K562 (cell line): ENCODE data around the gene TBXA2R. TPM values are rescaled to one million over a fixed set of nuclear protein-coding genes. Genes with fewer than 3 reads are reported as not detected.
A peak's percentile ranks its signal among the peaks of the same experiment; 100 is the strongest.

Experiments used
- ATAC-seq: fragments of 200-7000 bp; cut with Tn5 transposase; 3 replicates; pipeline ENCODE4 v1.9.1; 2020; ENCODE audit warnings: moderate library complexity
- BruUV-seq: library from RNA; stranded (reverse); fragments of 400-500 nt; replicated peaks from 2 replicates; lab custom pipeline; 2021; lab: Mats Ljungman, UMichigan
- CTCF ChIA-PET: fragments of 300-600 bp; formaldehyde crosslinking; extraction: SDS; loops from one replicate; lab custom pipeline; 2021; ENCODE audit warnings: low intra/inter-chr PET ratio; lab: Yijun Ruan, JAX
- POLR2A ChIA-PET: fragments of 300-600, 350-650 bp; sonication (Branson Sonifier 250); formaldehyde crosslinking; extraction: SDS; loops from one replicate; lab custom pipeline; 2021; ENCODE audit warnings: antibody characterized with exemption, inconsistent platforms; lab: Yijun Ruan, JAX
- DNase-seq, 4 experiments: peaks; one replicate each; pipeline versions ENCODE4 v3.0.0 to v3.0.0-alpha.2; 2011 to 2018; ENCODE audit warnings: low spot score in 3 of 4, mixed read lengths in 3 of 4; ENCODE audit errors: extremely low read depth in 1 of 4
- FAIRE-seq: peaks from 2 replicates; lab custom pipeline; 2011; peaks lifted over from hg19 to GRCh38; lab: Jason Lieb, UNC
- H2AFZ ChIP-seq: 2 replicates; pipeline ENCODE4 v1.6.0; 2011; ENCODE audit warnings: low read depth, low read length, control low read depth, inconsistent platforms
- H3K27ac ChIP-seq: fragments of 200-600 bp; 3 replicates; pipeline ENCODE4 v1.8.0; 2011; ENCODE audit warnings: low read depth, mild to moderate bottlenecking, control low read depth, inconsistent platforms, low read length, moderate library complexity, mixed read lengths; ENCODE audit errors: extremely low read depth
- H3K27me3 ChIP-seq, 2 experiments: fragments of 300-600 bp in 1 of 2; 2 replicates in 1 of 2; 3 replicates in 1 of 2; pipeline versions ENCODE4 v1.6.0 to v1.8.0; 2011; ENCODE audit warnings: inconsistent platforms in 2 of 2, low read length in 2 of 2, mild to moderate bottlenecking in 1 of 2, mixed read lengths in 1 of 2, moderate library complexity in 1 of 2; ENCODE audit not compliant: control insufficient read depth in 2 of 2, insufficient read depth in 2 of 2
- H3K36me3 ChIP-seq: fragments of 300-600 bp; 3 replicates; pipeline ENCODE4 v1.8.0; 2011; ENCODE audit warnings: mild to moderate bottlenecking, low read length, inconsistent platforms; ENCODE audit not compliant: control insufficient read depth, insufficient read depth
- H3K4me1 ChIP-seq, 2 experiments: fragments of 200-600 bp in 1 of 2; replicated peaks in 1 of 2; 2 replicates in 1 of 2; 3 replicates in 1 of 2; pipeline versions ENCODE4 v1.5.1 to v1.8.0; 2011; ENCODE audit warnings: inconsistent platforms in 2 of 2, low read length in 2 of 2, mild to moderate bottlenecking in 1 of 2, mixed read lengths in 1 of 2, moderate library complexity in 1 of 2; ENCODE audit not compliant: control insufficient read depth in 2 of 2, insufficient read depth in 2 of 2
- H3K4me2 ChIP-seq: 2 replicates; pipeline ENCODE4 v1.6.1; 2011; ENCODE audit warnings: low read length, control low read depth, inconsistent platforms, mixed read lengths; ENCODE audit not compliant: insufficient read depth
- H3K4me3 ChIP-seq: fragments of 200-600 bp; sonication (generic), shearing (Covaris generic); 2 replicates; pipeline ENCODE4 v1.5.1; 2016; ENCODE audit warnings: control low read depth, inconsistent platforms
- H3K79me2 ChIP-seq: fragments of 200-600 bp; 3 replicates; pipeline ENCODE4 v1.8.0; 2011; ENCODE audit warnings: low read length, inconsistent platforms; ENCODE audit not compliant: control insufficient read depth, insufficient read depth
- H3K9ac ChIP-seq, 2 experiments: 2 replicates each; pipeline versions ENCODE4 v1.6.0 to v1.6.1; 2011; ENCODE audit warnings: low read depth in 2 of 2, low read length in 2 of 2, control low read depth in 1 of 2, inconsistent platforms in 1 of 2, mild to moderate bottlenecking in 1 of 2, mixed read lengths in 1 of 2; ENCODE audit not compliant: insufficient read depth in 1 of 2
- H3K9me1 ChIP-seq: one replicate; pipeline ENCODE4 v1.6.0; 2011; ENCODE audit warnings: inconsistent platforms, mild to moderate bottlenecking, low read length, moderate library complexity; ENCODE audit not compliant: control insufficient read depth, insufficient read depth
- H3K9me3 ChIP-seq: replicated peaks from 2 replicates; pipeline ENCODE4 v1.5.1; 2011; ENCODE audit warnings: low read depth, low read length, inconsistent platforms; ENCODE audit not compliant: control insufficient read depth, insufficient read depth
- H4K20me1 ChIP-seq: replicated peaks from 2 replicates; pipeline ENCODE4 v1.6.1; 2011; ENCODE audit warnings: low read length, inconsistent platforms, mixed read lengths; ENCODE audit not compliant: control insufficient read depth, insufficient read depth
- BCOR ChIP-seq: fragments of 450-650 bp; IDR thresholded peaks from 2 replicates; pipeline ENCODE4 v1.6.1; 2016
- CBX1 ChIP-seq: sonication (generic); IDR thresholded peaks from 2 replicates; pipeline ENCODE4 v1.6.1; 2016; ENCODE audit warnings: antibody characterized with exemption, low read depth, mild to moderate bottlenecking
- ETV6 ChIP-seq, 3 experiments: fragments of 150-350 bp in 1 of 3; sonication (generic) in 1 of 3; formaldehyde crosslinking in 1 of 3; IDR thresholded peaks; 2 replicates each; pipeline versions ENCODE4 v1.6.1 to v1.8.0; 2014 to 2022; ENCODE audit warnings: borderline replicate concordance in 2 of 3, low read depth in 2 of 3, antibody characterized with exemption in 1 of 3, low read length in 1 of 3, mild to moderate bottlenecking in 1 of 3, missing genetic modification reagents in 1 of 3
- HNRNPH1 ChIP-seq: fragments of 200-400 bp; formaldehyde crosslinking; optimal IDR thresholded peaks from 2 replicates; pipeline ENCODE3; 2017; ENCODE audit warnings: low read depth, mild to moderate bottlenecking, low read length, moderate library complexity
- LEF1 ChIP-seq: fragments of 450-650 bp; IDR thresholded peaks from 2 replicates; pipeline ENCODE4 v1.6.1; 2016; ENCODE audit warnings: mild to moderate bottlenecking
- POLR2A ChIP-seq: fragments of 450-650 bp; conservative IDR thresholded peaks from 2 replicates; pipeline ENCODE4 v1.6.1; 2016
- WHSC1 ChIP-seq: IDR thresholded peaks from one replicate; pipeline ENCODE4 v1.6.1; 2012; ENCODE audit warnings: low read length, control low read depth, inconsistent platforms
- ZNF224 ChIP-seq: sonication (generic); formaldehyde crosslinking; IDR thresholded peaks from 2 replicates; pipeline ENCODE4 v1.8.0; 2022; ENCODE audit warnings: mild to moderate bottlenecking, missing genetic modification reagents
- WGBS: fragments of 100-300 bp; shearing (Covaris generic); methylation state at CpG from one replicate; pipeline ENCODE4 v1.1.6; 2016; ENCODE audit warnings: low coverage, mixed read lengths; ENCODE audit not compliant: insufficient coverage; ENCODE audit errors: missing lambda C conversion rate; 5-methylcytosine and 5-hydroxymethylcytosine counted together
- in situ Hi-C: fragments of 300-500 bp; cut with MboI; formaldehyde crosslinking; loops from 4 replicates; pipeline ENCODE4 v1.15.0; 2018; ENCODE audit warnings: inconsistent platforms, mixed read lengths
- intact Hi-C: fragments of 100-400 bp; cut with micrococcal nuclease; formaldehyde crosslinking; loops from 2 replicates; pipeline ENCODE4 v1.14.2; 2022
- polyA plus RNA-seq, 8 experiments: library from polyadenylated mRNA; depleted of rRNA in 4 of 8; stranded (reverse) in 5 of 8; unstranded in 3 of 8; fragments of >200 nt; fragmentation: Nextera tagmentation in 2 of 8; fragmentation: Illumina TruSeq in 1 of 8; extraction: Ambion mirVana in 2 of 8; extraction: Trizol in 1 of 8; gene quantifications; 2 replicates each; pipeline versions ENCODE4 v1.2.1 to v1.2.3, GENCODE V29; 2011 to 2014; ENCODE audit warnings: inconsistent platforms in 1 of 8, missing spikeins in 1 of 8
- total RNA-seq, 7 experiments: library from RNA; depleted of rRNA in 6 of 7; stranded (reverse); fragments of >200 nt in 6 of 7; fragmentation: Illumina TruSeq in 2 of 7; extraction: Trizol in 2 of 7; gene quantifications; 2 replicates each; pipeline versions ENCODE4 v1.2.1 to v1.2.3, GENCODE V29; 2011 to 2021; ENCODE audit warnings: low replicate concordance in 1 of 7
- TF ChIP-seq, protein P1 (sequence below): sonication (generic); formaldehyde crosslinking; IDR thresholded peaks from 2 replicates; pipeline ENCODE4 v1.9.0; 2022; ENCODE audit warnings: mild to moderate bottlenecking, missing genetic modification reagents
- TF ChIP-seq, protein P2 (sequence below): IDR thresholded peaks from 2 replicates; pipeline ENCODE4 v1.6.1; 2011; ENCODE audit warnings: borderline replicate concordance, low read depth, mild to moderate bottlenecking, moderate library complexity, low read length; ENCODE audit not compliant: insufficient read depth, poor library complexity, severe bottlenecking
- TF ChIP-seq, protein P3 (sequence below): fragments of 450-650 bp; formaldehyde crosslinking; IDR thresholded peaks from 2 replicates; pipeline ENCODE4 v1.4.0; 2020; ENCODE audit warnings: mild to moderate bottlenecking

The TBXA2R gene
- total and polyA plus RNA-seq, 9 of the 15 experiments (the other 6 are each of a cell fraction or from before 2014, with no cell fraction given), result 1.5 to 24.0 (median 2.8) TPM

DNA sequence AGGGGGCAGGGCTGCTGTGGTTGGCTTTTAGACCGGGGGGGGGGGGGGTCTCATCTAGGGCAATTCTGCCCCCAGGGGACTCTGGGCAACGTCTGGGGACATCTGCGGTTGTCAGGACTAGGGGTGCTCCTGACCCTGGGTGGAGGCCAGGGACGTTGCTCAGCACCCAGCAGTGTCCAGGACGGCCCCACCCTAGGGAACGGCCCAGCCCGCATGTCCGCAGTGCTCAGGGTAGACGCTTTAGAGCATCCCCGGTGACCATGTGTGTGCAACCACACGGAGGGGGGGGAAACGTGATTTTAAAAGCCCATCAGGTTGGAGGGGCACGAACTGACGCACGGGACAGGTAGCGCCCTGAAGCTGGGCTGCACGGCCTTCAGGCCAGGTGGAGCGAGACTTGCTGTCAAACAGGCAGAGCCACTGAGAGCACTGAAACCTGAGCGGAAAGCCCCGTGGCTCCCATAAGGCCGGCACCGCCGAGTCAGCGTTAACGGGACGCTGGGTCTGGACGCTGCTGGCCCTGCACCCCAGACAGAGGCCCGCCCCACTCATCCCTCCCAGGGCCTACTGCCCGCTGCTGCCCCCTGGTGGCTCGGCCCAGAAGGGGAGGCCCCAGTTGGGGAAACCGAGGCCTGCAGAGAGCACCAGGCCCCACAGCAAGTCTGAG is 11.6 kb upstream of the TBXA2R start:
- Histone ChIP-seq H3K4me3 (no peak overlapping the region), H3K9ac (peak overlapping the region in 1 of 2 experiments; percentile 77; a peak in 2 of 4 replicates), H3K9me3 (no peaks in the 10 kb centered on the region), H4K20me1 (no peaks in the 10 kb centered on the region), H3K27me3 (no peaks in the 10 kb centered on the region), H3K27ac (no peak overlapping the region), H3K9me1 (no peaks in the 10 kb centered on the region), H2AFZ (no peak overlapping the region), H3K79me2 (peaks cover 4% of the 10 kb centered on the region; the same call in 1 of the 3 replicates), H3K4me2 (peak overlapping the region; percentile 16; the same call in 1 of the 2 replicates), H3K4me1 (peaks cover 4 to 76% of the 10 kb centered on the region in 2 experiments), H3K36me3 (peaks cover 77% of the 10 kb centered on the region; the same call in 2 of the 3 replicates)
- CTCF ChIA-PET, result interaction anchor here (1.1 to 2.9 kb wide), 2 partner anchors 73 to 75 kb away, joined by 5 to 19 read pairs; no protein-coding TSS in a partner anchor
- FAIRE-seq, result peak; percentile 80
- peak; percentile 93 for ATAC-seq
- intact Hi-C loops, result loop anchor here (1.0 kb wide), 1 partner anchor 32 kb away; no protein-coding TSS in a partner anchor
- WGBS, result 51% methylated on average over 24 of the region's 31 CpGs
- DNase-seq, result peak; percentile 79 to 93 (median 89)
- in situ Hi-C loops, result no loop called here
- POLR2A ChIA-PET, result interaction anchor here (0.6 kb wide), 1 partner anchor 270 kb away, joined by 3 read pairs; no protein-coding TSS in a partner anchor
- no TSS peak for BruUV-seq
- TF ChIP-seq, protein P1, sequence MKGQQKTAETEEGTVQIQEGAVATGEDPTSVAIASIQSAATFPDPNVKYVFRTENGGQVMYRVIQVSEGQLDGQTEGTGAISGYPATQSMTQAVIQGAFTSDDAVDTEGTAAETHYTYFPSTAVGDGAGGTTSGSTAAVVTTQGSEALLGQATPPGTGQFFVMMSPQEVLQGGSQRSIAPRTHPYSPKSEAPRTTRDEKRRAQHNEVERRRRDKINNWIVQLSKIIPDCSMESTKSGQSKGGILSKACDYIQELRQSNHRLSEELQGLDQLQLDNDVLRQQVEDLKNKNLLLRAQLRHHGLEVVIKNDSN (CRISPR knock-in tag), result 0 out of 2 replicates have a peak, but pooled peaks have one; percentile 35
- TF ChIP-seq WHSC1, result no peak
- no peak for TF ChIP-seq ZNF224 (CRISPR knock-in tag)
- TF ChIP-seq LEF1, result no peak
- TF ChIP-seq, protein P2, sequence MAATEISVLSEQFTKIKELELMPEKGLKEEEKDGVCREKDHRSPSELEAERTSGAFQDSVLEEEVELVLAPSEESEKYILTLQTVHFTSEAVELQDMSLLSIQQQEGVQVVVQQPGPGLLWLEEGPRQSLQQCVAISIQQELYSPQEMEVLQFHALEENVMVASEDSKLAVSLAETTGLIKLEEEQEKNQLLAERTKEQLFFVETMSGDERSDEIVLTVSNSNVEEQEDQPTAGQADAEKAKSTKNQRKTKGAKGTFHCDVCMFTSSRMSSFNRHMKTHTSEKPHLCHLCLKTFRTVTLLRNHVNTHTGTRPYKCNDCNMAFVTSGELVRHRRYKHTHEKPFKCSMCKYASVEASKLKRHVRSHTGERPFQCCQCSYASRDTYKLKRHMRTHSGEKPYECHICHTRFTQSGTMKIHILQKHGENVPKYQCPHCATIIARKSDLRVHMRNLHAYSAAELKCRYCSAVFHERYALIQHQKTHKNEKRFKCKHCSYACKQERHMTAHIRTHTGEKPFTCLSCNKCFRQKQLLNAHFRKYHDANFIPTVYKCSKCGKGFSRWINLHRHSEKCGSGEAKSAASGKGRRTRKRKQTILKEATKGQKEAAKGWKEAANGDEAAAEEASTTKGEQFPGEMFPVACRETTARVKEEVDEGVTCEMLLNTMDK, result peak; percentile 89
- no peak for TF ChIP-seq POLR2A
- TF ChIP-seq HNRNPH1, result no peak
- 0 out of 2 replicates have a peak, but pooled peaks have one; percentile 22 for TF ChIP-seq CBX1
- no peak for TF ChIP-seq ETV6 (IDR thresholded peaks at IDR 0.05; ENCODE audit: borderline replicate concordance in 1 of 2, low read depth in 2 of 2, low read length in 1 of 2)
- no peak for TF ChIP-seq ETV6 (CRISPR knock-in tag; IDR thresholded peaks at IDR 0.05; ENCODE audit: borderline replicate concordance)
- TF ChIP-seq, protein P3, sequence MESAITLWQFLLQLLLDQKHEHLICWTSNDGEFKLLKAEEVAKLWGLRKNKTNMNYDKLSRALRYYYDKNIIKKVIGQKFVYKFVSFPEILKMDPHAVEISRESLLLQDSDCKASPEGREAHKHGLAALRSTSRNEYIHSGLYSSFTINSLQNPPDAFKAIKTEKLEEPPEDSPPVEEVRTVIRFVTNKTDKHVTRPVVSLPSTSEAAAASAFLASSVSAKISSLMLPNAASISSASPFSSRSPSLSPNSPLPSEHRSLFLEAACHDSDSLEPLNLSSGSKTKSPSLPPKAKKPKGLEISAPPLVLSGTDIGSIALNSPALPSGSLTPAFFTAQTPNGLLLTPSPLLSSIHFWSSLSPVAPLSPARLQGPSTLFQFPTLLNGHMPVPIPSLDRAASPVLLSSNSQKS (CRISPR knock-in tag), result no peak
- TF ChIP-seq BCOR, result peak; percentile 98
